Measurements from ENCODE around the gene SDF4. TPM values are rescaled to one million over a fixed set of nuclear protein-coding genes. Genes with fewer than 3 reads are reported as not detected.

The SDF4 gene
- total RNA-seq, 1 experiment from 2014 or later = 82.0 TPM

GRCh38 chr1:1199141-1199960 is 32.5 kb downstream of the SDF4 start:
- Histone ChIP-seq H3K27ac (ENCODE audit: insufficient read length, low read depth, low read length) (no peak overlapping the region), H3K4me2 (ENCODE audit: insufficient read depth, insufficient read length, low read length) (no peak overlapping the region), H2BK12ac (ENCODE audit: insufficient read length, low read depth, low read length) (no peak overlapping the region), H3T11ph (ENCODE audit: low read length) (no peak overlapping the region), H2BK120ac (ENCODE audit: low read depth, low read length, poor library complexity, severe bottlenecking) (no peak overlapping the region), H4K5ac (ENCODE audit: insufficient read length, low read depth, low read length) (no peak overlapping the region), H3K4ac (ENCODE audit: low read depth, low read length) (no peak overlapping the region), H4K91ac (ENCODE audit: insufficient read length, low read depth, low read length) (no peak overlapping the region), H4K8ac (replicated peaks; ENCODE audit: insufficient read length, low read depth, low read length) (no peak overlapping the region), H2BK15ac (ENCODE audit: low read depth, low read length) (no peak overlapping the region), H2BK20ac (ENCODE audit: low read depth, low read length, poor library complexity, severe bottlenecking) (no peak overlapping the region), H3K4me1 (ENCODE audit: insufficient read depth, low read length) (no peaks in the 10 kb centered on the region), H3K79me2 (ENCODE audit: insufficient read depth, low read length) (no peaks in the 10 kb centered on the region), H3K14ac (ENCODE audit: insufficient read depth, low read length) (no peak overlapping the region), H3K23ac (ENCODE audit: insufficient read length, low read depth, low read length) (no peak overlapping the region), H3K9ac (ENCODE audit: extremely low read depth, insufficient read length, low read length) (no peak overlapping the region), H2AFZ (ENCODE audit: low read length) (no peak overlapping the region), H3K56ac (ENCODE audit: insufficient read length, low read depth, low read length) (no peak overlapping the region), H2AK5ac (ENCODE audit: insufficient read length, low read length) (no peak overlapping the region), H3K79me1 (ENCODE audit: insufficient read depth, low read depth, low read length, poor library complexity, severe bottlenecking) (no peaks in the 10 kb centered on the region), H2BK5ac (ENCODE audit: insufficient read length, low read length) (no peak overlapping the region), H3K23me2 (ENCODE audit: insufficient read length, low read depth, low read length, poor library complexity, severe bottlenecking) (peaks cover 3% of the 10 kb centered on the region), H4K20me1 (ENCODE audit: control insufficient read depth, insufficient read depth, insufficient read length) (no peaks in the 10 kb centered on the region), H3K27me3 (ENCODE audit: insufficient read depth, low read length) (no peaks in the 10 kb centered on the region), H3K18ac (ENCODE audit: insufficient read length, low read depth, low read length) (no peak overlapping the region), H3K9me3 (ENCODE audit: control insufficient read depth, low read depth, low read length) (no peaks in the 10 kb centered on the region)
- Mint-ChIP-seq H3K27ac (no peak overlapping the region; a peak in 1 of 7 replicates), H3K4me3 (no peak overlapping the region; a peak in 2 of 5 replicates), H3K36me3 (ENCODE audit: insufficient read depth in 1 of 3, low read depth in 3 of 3) (no peaks in the 10 kb centered on the region), H3K27me3 (ENCODE audit: low read depth) (peaks cover 34% of the 10 kb centered on the region), H3K4me1 (peaks cover 3 to 4% of the 10 kb centered on the region in 2 experiments; a peak in 3 of 4 replicates), H3K9me3 (peaks cover 9 to 13% of the 10 kb centered on the region in 2 experiments)
- TF ChIP-seq, protein P1, sequence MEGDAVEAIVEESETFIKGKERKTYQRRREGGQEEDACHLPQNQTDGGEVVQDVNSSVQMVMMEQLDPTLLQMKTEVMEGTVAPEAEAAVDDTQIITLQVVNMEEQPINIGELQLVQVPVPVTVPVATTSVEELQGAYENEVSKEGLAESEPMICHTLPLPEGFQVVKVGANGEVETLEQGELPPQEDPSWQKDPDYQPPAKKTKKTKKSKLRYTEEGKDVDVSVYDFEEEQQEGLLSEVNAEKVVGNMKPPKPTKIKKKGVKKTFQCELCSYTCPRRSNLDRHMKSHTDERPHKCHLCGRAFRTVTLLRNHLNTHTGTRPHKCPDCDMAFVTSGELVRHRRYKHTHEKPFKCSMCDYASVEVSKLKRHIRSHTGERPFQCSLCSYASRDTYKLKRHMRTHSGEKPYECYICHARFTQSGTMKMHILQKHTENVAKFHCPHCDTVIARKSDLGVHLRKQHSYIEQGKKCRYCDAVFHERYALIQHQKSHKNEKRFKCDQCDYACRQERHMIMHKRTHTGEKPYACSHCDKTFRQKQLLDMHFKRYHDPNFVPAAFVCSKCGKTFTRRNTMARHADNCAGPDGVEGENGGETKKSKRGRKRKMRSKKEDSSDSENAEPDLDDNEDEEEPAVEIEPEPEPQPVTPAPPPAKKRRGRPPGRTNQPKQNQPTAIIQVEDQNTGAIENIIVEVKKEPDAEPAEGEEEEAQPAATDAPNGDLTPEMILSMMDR (conservative IDR thresholded peaks at IDR 0.05) = no peak
- peak; percentile 24 for DNase-seq
- no CpG with 5 or more reads among the region's 22 CpGs for WGBS (ENCODE audit: extremely low coverage, insufficient read length, low lambda C conversion rate)

Measured in H9 (cell line).